ENCODE measurements around the gene TM7SF2.

DNA sequence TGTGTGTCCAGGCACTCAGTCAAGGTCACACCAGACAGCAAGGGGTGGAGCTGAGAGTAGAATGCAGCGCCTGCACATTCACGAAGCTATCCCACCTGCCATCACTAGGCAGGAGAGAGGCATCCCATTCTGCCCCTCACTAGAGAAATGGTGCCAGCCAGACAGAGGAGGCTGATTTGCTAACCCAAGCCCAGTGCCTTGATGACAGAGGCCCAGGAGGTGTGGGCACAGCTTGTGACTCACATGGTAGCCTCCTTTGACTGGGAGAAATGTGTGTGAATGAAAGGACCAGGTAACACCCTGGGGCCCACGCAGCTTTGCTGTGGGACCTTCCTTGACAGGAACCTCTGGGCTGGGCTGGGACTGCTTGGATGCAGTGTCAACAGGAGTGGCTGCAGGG is 48.1 kb upstream of the TM7SF2 start:
- no peak for TF ChIP-seq CTCF (IDR thresholded peaks at IDR 0.05; ENCODE audit: low read length)
- no peak for TF ChIP-seq EZH2 (optimal IDR thresholded peaks at IDR 0.05; ENCODE audit: low read depth, low read length)

Data from MM.1S (cell line).